ENCODE measurements around the gene ME2. TPM values are rescaled to one million over a fixed set of nuclear protein-coding genes. Genes with fewer than 3 reads are reported as not detected.
A peak's percentile ranks its signal among the peaks of the same experiment; 100 is the strongest.
"Not testable (repeated sequence)": the region's sequence is repeated elsewhere in the genome, so short reads cannot be mapped to it uniquely, and the experiment has no call there.

ME2 gene
- total RNA-seq, 3 donors from 2014 or later (not counting 1 experiment from before 2014, with no cell fraction given): 42.4 to 61.3 (median 43.5) TPM

- Mint-ChIP-seq H3K36me3 (no peaks in the 10 kb centered on the region), H3K27me3 (ENCODE audit: low read depth in 2 of 2) (no peaks in the 10 kb centered on the region), H3K4me1 (peaks cover 17 to 25% of the 10 kb centered on the region in 2 donors), H3K27ac (peak overlapping the region; percentile 59 to 66), H3K9me3 (no peaks in the 10 kb centered on the region), H3K4me3 (peak overlapping the region; percentile 71)
- Histone ChIP-seq H3K9me3 (ENCODE audit: control insufficient read depth, insufficient read depth, low read length) (no peaks in the 10 kb centered on the region), H3K4me1 (ENCODE audit: control insufficient read depth, insufficient read depth, low read length) (peaks cover 7% of the 10 kb centered on the region), H3K36me3 (ENCODE audit: control insufficient read depth, insufficient read depth, low read length) (peaks cover 6% of the 10 kb centered on the region), H3K27me3 (ENCODE audit: control insufficient read depth, insufficient read depth, low read length) (no peaks in the 10 kb centered on the region), H3K4me3 (ENCODE audit: low read length) (no peak overlapping the region), H3K27ac (ENCODE audit: low read length) (no peak overlapping the region)
- intact Hi-C loops (cut with micrococcal nuclease): no loop called here
- DNase-seq (no peak), ATAC-seq (no peak)
- TF ChIP-seq CTCF (IDR thresholded peaks at IDR 0.05): no peak
- 83% methylated on average over 2 of the region's 2 CpGs for WGBS (ENCODE audit: insufficient coverage)
Observed at GRCh38 chr18:50970006-50970405, 91.1 kb downstream of the ME2 start.

- WGBS (ENCODE audit: insufficient coverage): 78% methylated on average over 3 of the region's 5 CpGs
- H3K4me1 ChIP-seq (ENCODE audit: control insufficient read depth, insufficient read depth, low read length); H3K27ac ChIP-seq (ENCODE audit: low read length); H3K9me3 Mint-ChIP-seq; H3K27me3 ChIP-seq (ENCODE audit: control insufficient read depth, insufficient read depth, low read length); DNase-seq; H3K4me3 Mint-ChIP-seq; H3K27ac Mint-ChIP-seq; ATAC-seq; H3K27me3 Mint-ChIP-seq (ENCODE audit: low read depth in 2 of 2); H3K4me3 ChIP-seq (ENCODE audit: low read length); H3K9me3 ChIP-seq (ENCODE audit: control insufficient read depth, insufficient read depth, low read length); intact Hi-C loops (cut with micrococcal nuclease): not testable (repeated sequence)
- peaks cover 13% of the 10 kb centered on the region for H3K36me3 Mint-ChIP-seq
- H3K36me3 ChIP-seq (ENCODE audit: control insufficient read depth, insufficient read depth, low read length): peaks cover 29% of the 10 kb centered on the region
- H3K4me1 Mint-ChIP-seq: peaks cover 15 to 24% of the 10 kb centered on the region in 2 donors
Observed at GRCh38 chr18:50972404-50972803, 93.5 kb downstream of the ME2 start.

- Histone ChIP-seq H3K27me3 (ENCODE audit: control insufficient read depth, insufficient read depth, low read length) (no peaks in the 10 kb centered on the region), H3K9me3 (ENCODE audit: control insufficient read depth, insufficient read depth, low read length) (peaks cover 8% of the 10 kb centered on the region), H3K27ac (ENCODE audit: low read length) (no peak overlapping the region), H3K36me3 (ENCODE audit: control insufficient read depth, insufficient read depth, low read length) (peaks cover 38% of the 10 kb centered on the region), H3K4me3 (ENCODE audit: low read length) (no peak overlapping the region), H3K4me1 (ENCODE audit: control insufficient read depth, insufficient read depth, low read length) (no peaks in the 10 kb centered on the region)
- Mint-ChIP-seq H3K4me1 (peaks cover 12 to 25% of the 10 kb centered on the region in 2 donors), H3K9me3 (peaks cover 3 to 4% of the 10 kb centered on the region in 2 donors), H3K36me3 (peaks cover 25% of the 10 kb centered on the region), H3K27ac (no peak overlapping the region), H3K27me3 (ENCODE audit: low read depth in 2 of 2) (no peaks in the 10 kb centered on the region), H3K4me3 (no peak overlapping the region)
- WGBS (ENCODE audit: insufficient coverage): 88% methylated on average over 3 of the region's 4 CpGs
- DNase-seq: no peak
- TF ChIP-seq CTCF (IDR thresholded peaks at IDR 0.05): no peak
- ATAC-seq: no peak
- intact Hi-C loops (cut with micrococcal nuclease): no loop called here
Observed at GRCh38 chr18:50973367-50974126, 94.6 kb downstream of the ME2 start.

GRCh38 chr18:50977037-50977760, 98.3 kb downstream of the ME2 start:
- no peak overlapping the region for H3K27ac ChIP-seq (ENCODE audit: low read length)
- DNase-seq (no peak), ATAC-seq (no peak)
- TF ChIP-seq CTCF (IDR thresholded peaks at IDR 0.05): no peak
- H3K36me3 Mint-ChIP-seq: peaks cover 28% of the 10 kb centered on the region
- H3K4me1 Mint-ChIP-seq: peaks cover 0 to 6% of the 10 kb centered on the region in 2 donors
- no peaks in the 10 kb centered on the region for H3K4me1 ChIP-seq (ENCODE audit: control insufficient read depth, insufficient read depth, low read length)
- H3K36me3 ChIP-seq (ENCODE audit: control insufficient read depth, insufficient read depth, low read length): peaks cover 46% of the 10 kb centered on the region
- no peak overlapping the region for H3K27ac Mint-ChIP-seq
- H3K4me3 Mint-ChIP-seq: no peak overlapping the region
- H3K9me3 Mint-ChIP-seq: peaks cover 3 to 4% of the 10 kb centered on the region in 2 donors
- H3K9me3 ChIP-seq (ENCODE audit: control insufficient read depth, insufficient read depth, low read length): peaks cover 8% of the 10 kb centered on the region
- H3K27me3 ChIP-seq (ENCODE audit: control insufficient read depth, insufficient read depth, low read length): no peaks in the 10 kb centered on the region
- WGBS (ENCODE audit: insufficient coverage): 90% methylated on average over 5 of the region's 5 CpGs
- intact Hi-C loops (cut with micrococcal nuclease): no loop called here
- H3K27me3 Mint-ChIP-seq (ENCODE audit: low read depth in 2 of 2): no peaks in the 10 kb centered on the region
- H3K4me3 ChIP-seq (ENCODE audit: low read length): no peak overlapping the region

Data from natural killer cell (primary cell).